ENCODE results near the gene CHAC1. TPM values are rescaled to one million over a fixed set of nuclear protein-coding genes. Genes with fewer than 3 reads are reported as not detected.
A peak's percentile ranks its signal among the peaks of the same experiment; 100 is the strongest.

CHAC1 gene
- polyA plus RNA-seq, 2 of the 4 experiments (the other 2 are of a cell fraction) = 4.9 to 22.2 TPM

GRCh38 chr15:40906091-40906990 is 46.9 kb upstream of the CHAC1 start:
- Histone ChIP-seq H3K4me3 (peak overlapping the region; percentile 41), H3K27ac (peak overlapping the region; percentile 65 to 83), H3K4me2 (peak overlapping the region; percentile 99), H3K4me1 (peaks cover 29% of the 10 kb centered on the region), H3K9me3 (no peaks in the 10 kb centered on the region)
- no peak for FAIRE-seq
- ChIA-PET CTCF (interaction anchor here (0.6 to 13.7 kb wide), 31 partner anchors 9 to 440 kb away, joined by 3 to 254 read pairs (median 5); partner anchors contain the start of genes DLL4, RHOV and VPS18), POLR2A (interaction anchor here (0.6 to 1.1 kb wide), 2 partner anchors 23 kb away, joined by 3 read pairs; partner anchors contain the start of gene DLL4)
- TF ChIP-seq HMGXB4 (CRISPR knock-in tag; IDR thresholded peaks at IDR 0.05; ENCODE audit: borderline replicate concordance) = no peak
- no peak for TF ChIP-seq HOXB13 (CRISPR knock-in tag; IDR thresholded peaks at IDR 0.05; ENCODE audit: low read depth)
- no peak for TF ChIP-seq JUN (IDR thresholded peaks at IDR 0.05)
- no peak for TF ChIP-seq PHF8 (IDR thresholded peaks at IDR 0.05; ENCODE audit: borderline replicate concordance, low read depth)
- TF ChIP-seq TFCP2L1 (CRISPR knock-in tag; IDR thresholded peaks at IDR 0.05) = no peak
- no peak for TF ChIP-seq RARB (CRISPR knock-in tag; IDR thresholded peaks at IDR 0.05)
- no peak for TF ChIP-seq NFE2L2 (conservative IDR thresholded peaks at IDR 0.05; ENCODE audit: low read length)
- peak; percentile 44; the same call in 2 of the 3 replicates for TF ChIP-seq SMC3 (IDR thresholded peaks at IDR 0.05)
- no peak for TF ChIP-seq JUNB (IDR thresholded peaks at IDR 0.05)
- peak; percentile 52 to 65 for TF ChIP-seq RAD21 (conservative IDR thresholded peaks at IDR 0.05 in 1 of 2, IDR thresholded peaks at IDR 0.05 in 1 of 2)
- no peak for TF ChIP-seq ZNF302 (CRISPR knock-in tag; IDR thresholded peaks at IDR 0.05)
- TF ChIP-seq EHF (CRISPR knock-in tag; IDR thresholded peaks at IDR 0.05) = no peak
- TF ChIP-seq, protein P1, sequence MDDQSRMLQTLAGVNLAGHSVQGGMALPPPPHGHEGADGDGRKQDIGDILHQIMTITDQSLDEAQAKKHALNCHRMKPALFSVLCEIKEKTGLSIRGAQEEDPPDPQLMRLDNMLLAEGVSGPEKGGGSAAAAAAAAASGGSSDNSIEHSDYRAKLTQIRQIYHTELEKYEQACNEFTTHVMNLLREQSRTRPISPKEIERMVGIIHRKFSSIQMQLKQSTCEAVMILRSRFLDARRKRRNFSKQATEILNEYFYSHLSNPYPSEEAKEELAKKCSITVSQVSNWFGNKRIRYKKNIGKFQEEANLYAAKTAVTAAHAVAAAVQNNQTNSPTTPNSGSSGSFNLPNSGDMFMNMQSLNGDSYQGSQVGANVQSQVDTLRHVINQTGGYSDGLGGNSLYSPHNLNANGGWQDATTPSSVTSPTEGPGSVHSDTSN (IDR thresholded peaks at IDR 0.05) = no peak
- TF ChIP-seq, protein P2, sequence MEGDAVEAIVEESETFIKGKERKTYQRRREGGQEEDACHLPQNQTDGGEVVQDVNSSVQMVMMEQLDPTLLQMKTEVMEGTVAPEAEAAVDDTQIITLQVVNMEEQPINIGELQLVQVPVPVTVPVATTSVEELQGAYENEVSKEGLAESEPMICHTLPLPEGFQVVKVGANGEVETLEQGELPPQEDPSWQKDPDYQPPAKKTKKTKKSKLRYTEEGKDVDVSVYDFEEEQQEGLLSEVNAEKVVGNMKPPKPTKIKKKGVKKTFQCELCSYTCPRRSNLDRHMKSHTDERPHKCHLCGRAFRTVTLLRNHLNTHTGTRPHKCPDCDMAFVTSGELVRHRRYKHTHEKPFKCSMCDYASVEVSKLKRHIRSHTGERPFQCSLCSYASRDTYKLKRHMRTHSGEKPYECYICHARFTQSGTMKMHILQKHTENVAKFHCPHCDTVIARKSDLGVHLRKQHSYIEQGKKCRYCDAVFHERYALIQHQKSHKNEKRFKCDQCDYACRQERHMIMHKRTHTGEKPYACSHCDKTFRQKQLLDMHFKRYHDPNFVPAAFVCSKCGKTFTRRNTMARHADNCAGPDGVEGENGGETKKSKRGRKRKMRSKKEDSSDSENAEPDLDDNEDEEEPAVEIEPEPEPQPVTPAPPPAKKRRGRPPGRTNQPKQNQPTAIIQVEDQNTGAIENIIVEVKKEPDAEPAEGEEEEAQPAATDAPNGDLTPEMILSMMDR (IDR thresholded peaks at IDR 0.05) = peak; percentile 61
- TF ChIP-seq EHMT2 (IDR thresholded peaks at IDR 0.05; ENCODE audit: low read depth) = no peak
- TF ChIP-seq HES2 (IDR thresholded peaks at IDR 0.05) = no peak
- no peak for TF ChIP-seq HOXA7 (CRISPR knock-in tag; IDR thresholded peaks at IDR 0.05)
- TF ChIP-seq BCL3 (IDR thresholded peaks at IDR 0.05) = no peak
- TF ChIP-seq HEYL (CRISPR knock-in tag; IDR thresholded peaks at IDR 0.05) = no peak
- WGBS (ENCODE audit: missing lambda C conversion rate) = 23% methylated on average over 8 of the region's 36 CpGs
- peak; percentile 68 to 90 for ATAC-seq
- peak in 1 of 2 experiments; percentile 64 for DNase-seq (ENCODE audit: low read depth in 1 of 2, low spot score in 1 of 2)
